IMR-90 (cell line): ENCODE measurements around the gene RSF1. TPM values are rescaled to one million over a fixed set of nuclear protein-coding genes. Genes with fewer than 3 reads are reported as not detected.

ENCODE experiments used
- ATAC-seq: fragments of 200-7000 bp; cut with Tn5 transposase; 2 replicates; pipeline ENCODE4 v1.9.1; 2020; ENCODE audit warnings: low read depth, mild to moderate bottlenecking, moderate library complexity
- BruUV-seq: library from RNA; stranded (reverse); fragments of 400-500 nt; replicated peaks from 2 replicates; lab custom pipeline; 2021; lab: Mats Ljungman, UMichigan
- CTCF ChIA-PET: fragments of 300-600 bp; formaldehyde crosslinking; extraction: SDS; loops from one replicate; lab custom pipeline; 2021; ENCODE audit warnings: antibody characterized with exemption; lab: Yijun Ruan, JAX
- POLR2A ChIA-PET: fragments of 300-600 bp; sonication (Branson Sonifier 250); formaldehyde crosslinking; loops from one replicate; lab custom pipeline; 2022; ENCODE audit warnings: antibody characterized with exemption; ENCODE audit not compliant: unreplicated experiment; lab: Charles Lee
- DNase-seq: peaks from one replicate; pipeline ENCODE4 v3.0.0; 2013
- H2AFZ ChIP-seq: replicated peaks from 2 replicates; pipeline ENCODE3; 2013; ENCODE audit warnings: low read length, mild to moderate bottlenecking; ENCODE audit not compliant: poor library complexity
- H2AK5ac ChIP-seq: 2 replicates; pipeline ENCODE4 v1.6.1; 2013; ENCODE audit warnings: low read depth, low read length, inconsistent platforms
- H2AK9ac ChIP-seq: replicated peaks from 2 replicates; pipeline ENCODE3; 2013; ENCODE audit warnings: mild to moderate bottlenecking, low read depth, low read length, moderate library complexity; ENCODE audit not compliant: poor library complexity
- H2BK120ac ChIP-seq: 2 replicates; pipeline ENCODE4 v1.6.1; 2013; ENCODE audit warnings: low read depth, low read length, inconsistent platforms
- H2BK15ac ChIP-seq: 3 replicates; pipeline ENCODE4 v1.6.1; 2013; ENCODE audit warnings: low read depth, low read length, inconsistent platforms
- H2BK20ac ChIP-seq: 2 replicates; pipeline ENCODE4 v1.6.1; 2013; ENCODE audit warnings: low read depth, mild to moderate bottlenecking, inconsistent platforms, low read length, moderate library complexity
- H2BK5ac ChIP-seq: 2 replicates; pipeline ENCODE4 v1.6.1; 2013; ENCODE audit warnings: mild to moderate bottlenecking, low read depth, low read length, inconsistent platforms; ENCODE audit not compliant: poor library complexity, severe bottlenecking
- H3K14ac ChIP-seq: replicated peaks from 2 replicates; pipeline ENCODE4 v1.6.1; 2013; ENCODE audit warnings: low read depth, low read length, inconsistent platforms
- H3K18ac ChIP-seq: 2 replicates; pipeline ENCODE4 v1.6.1; 2013; ENCODE audit warnings: low read depth, low read length, control low read depth
- H3K23ac ChIP-seq: 2 replicates; pipeline ENCODE4 v1.6.1; 2013; ENCODE audit warnings: low read depth, low read length, inconsistent platforms
- H3K27ac ChIP-seq: 2 replicates; pipeline ENCODE4 v1.5.1; 2013; ENCODE audit warnings: mild to moderate bottlenecking, control low read depth, low read length; ENCODE audit not compliant: insufficient read depth
- H3K27me3 ChIP-seq: 2 replicates; pipeline ENCODE4 v1.6.1; 2013; ENCODE audit warnings: low read length; ENCODE audit not compliant: control insufficient read depth, insufficient read depth
- H3K36me3 ChIP-seq: 2 replicates; pipeline ENCODE4 v1.6.1; 2013; ENCODE audit warnings: low read length, mixed read lengths; ENCODE audit not compliant: control insufficient read depth, insufficient read depth
- H3K4ac ChIP-seq: 2 replicates; pipeline ENCODE4 v1.6.1; 2013; ENCODE audit warnings: low read depth, low read length, inconsistent platforms
- H3K4me1 ChIP-seq: 2 replicates; pipeline ENCODE4 v1.6.1; 2013; ENCODE audit warnings: low read length, mixed read lengths; ENCODE audit not compliant: control insufficient read depth, insufficient read depth
- H3K4me2 ChIP-seq: 2 replicates; pipeline ENCODE4 v1.6.1; 2013; ENCODE audit warnings: low read depth, mild to moderate bottlenecking, control low read depth, low read length, moderate library complexity
- H3K4me3 ChIP-seq: 2 replicates; pipeline ENCODE4 v1.5.1; 2013; ENCODE audit warnings: low read depth, mild to moderate bottlenecking, control low read depth, low read length, moderate library complexity; ENCODE audit not compliant: insufficient read depth
- H3K56ac ChIP-seq: 2 replicates; pipeline ENCODE4 v1.6.1; 2013; ENCODE audit warnings: low read length, inconsistent platforms; ENCODE audit not compliant: insufficient read depth; ENCODE audit errors: extremely low read depth
- H3K79me1 ChIP-seq, 2 experiments: 2 replicates each; pipeline ENCODE4 v1.6.1; 2013; ENCODE audit warnings: low read length in 2 of 2, inconsistent platforms in 1 of 2, low read depth in 1 of 2
- H3K9ac ChIP-seq: 2 replicates; pipeline ENCODE4 v1.6.1; 2013; ENCODE audit warnings: low read depth, low read length, control low read depth
- H3K9me1 ChIP-seq: 2 replicates; pipeline ENCODE4 v1.6.1; 2013; ENCODE audit warnings: low read length, inconsistent platforms; ENCODE audit not compliant: insufficient read depth
- H3K9me3 ChIP-seq: 2 replicates; pipeline ENCODE4 v1.6.1; 2013; ENCODE audit warnings: low read length; ENCODE audit not compliant: control insufficient read depth, insufficient read depth
- H4K20me1 ChIP-seq: 2 replicates; pipeline ENCODE4 v1.6.1; 2013; ENCODE audit warnings: low read length, inconsistent platforms; ENCODE audit not compliant: insufficient read depth
- H4K5ac ChIP-seq: 2 replicates; pipeline ENCODE4 v1.6.1; 2013; ENCODE audit warnings: mild to moderate bottlenecking, low read depth, low read length, control low read depth
- H4K8ac ChIP-seq, 2 experiments: 2 replicates each; pipeline ENCODE4 v1.6.1; 2013; ENCODE audit warnings: low read depth in 2 of 2, low read length in 2 of 2, control low read depth in 1 of 2, inconsistent platforms in 1 of 2
- H4K91ac ChIP-seq: 2 replicates; pipeline ENCODE4 v1.6.1; 2013; ENCODE audit warnings: low read depth, low read length, inconsistent platforms; ENCODE audit not compliant: insufficient read depth
- BHLHE40 ChIP-seq: fragments of 150-350 bp; IDR thresholded peaks from 2 replicates; pipeline ENCODE4 v1.6.1; 2016; ENCODE audit warnings: mild to moderate bottlenecking, low read depth, low read length
- CHD1 ChIP-seq: IDR thresholded peaks from 2 replicates; pipeline ENCODE4 v1.6.1; 2012; ENCODE audit warnings: low read depth, low read length, improper control_type of control experiment
- CTCF ChIP-seq: conservative IDR thresholded peaks from 2 replicates; pipeline ENCODE4 v1.5.1; 2012; ENCODE audit warnings: mild to moderate bottlenecking, low read depth, low read length, improper control_type of control experiment
- ELK1 ChIP-seq: fragments of 150-350 bp; IDR thresholded peaks from 2 replicates; pipeline ENCODE4 v1.6.1; 2016; ENCODE audit warnings: low read depth, mild to moderate bottlenecking, low read length, moderate library complexity, borderline replicate concordance
- MAFK ChIP-seq: IDR thresholded peaks from 2 replicates; pipeline ENCODE4 v1.6.1; 2012; ENCODE audit warnings: low read depth, low read length, improper control_type of control experiment
- MAZ ChIP-seq: IDR thresholded peaks from 2 replicates; pipeline ENCODE4 v1.6.1; 2012; ENCODE audit warnings: low read depth, mild to moderate bottlenecking, low read length, improper control_type of control experiment, moderate library complexity, borderline replicate concordance
- MXI1 ChIP-seq: IDR thresholded peaks from 2 replicates; pipeline ENCODE4 v1.6.1; 2012; ENCODE audit warnings: low read depth, mild to moderate bottlenecking, low read length, moderate library complexity, borderline replicate concordance
- NFE2L2 ChIP-seq: fragments of 150-350 bp; IDR thresholded peaks from 2 replicates; pipeline ENCODE4 v1.6.1; 2016; ENCODE audit warnings: low read depth, mild to moderate bottlenecking, low read length
- POLR2A ChIP-seq: IDR thresholded peaks from 2 replicates; pipeline ENCODE4 v1.6.1; 2012; ENCODE audit warnings: mild to moderate bottlenecking, low read depth, low read length
- RAD21 ChIP-seq: IDR thresholded peaks from 2 replicates; pipeline ENCODE4 v1.6.1; 2012; ENCODE audit warnings: low read length, improper control_type of control experiment
- RCOR1 ChIP-seq: IDR thresholded peaks from 2 replicates; pipeline ENCODE4 v1.6.1; 2012; ENCODE audit warnings: mild to moderate bottlenecking, low read length, improper control_type of control experiment; ENCODE audit not compliant: insufficient replicate concordance
- RFX5 ChIP-seq: IDR thresholded peaks from 2 replicates; pipeline ENCODE4 v1.8.0; 2012; ENCODE audit warnings: low read depth, mild to moderate bottlenecking, low read length, moderate library complexity
- USF2 ChIP-seq: fragments of 150-350 bp; IDR thresholded peaks from 2 replicates; pipeline ENCODE4 v1.6.1; 2017; ENCODE audit warnings: mild to moderate bottlenecking, antibody characterized with exemption, low read length, low read depth
- WGBS, 2 experiments: methylation state at CpG; one replicate each; pipeline versions ENCODE4 v1.1.5 to v1.1.7; 2013; ENCODE audit warnings: missing lambda C conversion rate in 2 of 2; ENCODE audit not compliant: insufficient read length in 1 of 2; ENCODE audit errors: extremely low coverage in 2 of 2; 5-methylcytosine and 5-hydroxymethylcytosine counted together
- dilution Hi-C: fragments of 300-500 bp; cut with HindIII; formaldehyde crosslinking; loops from one replicate; pipeline ENCODE4 v1.14.3; 2018; ENCODE audit warnings: low sequenced_read_pairs; ENCODE audit not compliant: unreplicated experiment
- in situ Hi-C: fragments of 300-500 bp; cut with MboI; formaldehyde crosslinking; loops from 3 replicates; pipeline ENCODE4 v1.14.3; 2019; ENCODE audit warnings: low sequenced_read_pairs, inconsistent platforms, mixed read lengths
- intact Hi-C: fragments of 100-400 bp; cut with micrococcal nuclease; formaldehyde crosslinking; loops from 2 replicates; pipeline ENCODE4 v1.10.0; 2022
- polyA plus RNA-seq, 3 experiments: library from polyadenylated mRNA; depleted of rRNA; stranded (reverse); fragments of >200 nt; gene quantifications; 2 replicates each; pipeline ENCODE4 v1.2.3, GENCODE V29; 2012; ENCODE audit warnings: low replicate concordance in 1 of 3
- total RNA-seq: library from RNA; depleted of rRNA; stranded (reverse); fragments of >200 nt; gene quantifications from 2 replicates; pipeline ENCODE4 v1.2.3, GENCODE V29; 2012

The RSF1 gene
- total and polyA plus RNA-seq, 2 of the 4 experiments (the other 2 are of a cell fraction): 13.9 to 18.5 TPM

- ChIA-PET POLR2A (no interaction called here), CTCF (no interaction called here)
- no peaks in the 10 kb centered on the region for H3K9me1 ChIP-seq
- no peak overlapping the region for H2AFZ ChIP-seq
- TF ChIP-seq CTCF (no peak), CHD1 (no peak), MAZ (no peak), MXI1 (no peak), NFE2L2 (no peak), RCOR1 (no peak), RAD21 (no peak), MAFK (no peak), ELK1 (no peak), BHLHE40 (no peak), POLR2A (no peak), RFX5 (no peak), USF2 (no peak)
- H3K56ac ChIP-seq: no peak overlapping the region
- no peak overlapping the region for H3K23ac ChIP-seq
- H2BK15ac ChIP-seq: no peak overlapping the region
- H3K27me3 ChIP-seq: no peaks in the 10 kb centered on the region
- no peak overlapping the region for H3K27ac ChIP-seq
- no peak overlapping the region for H3K4me2 ChIP-seq
- WGBS, 2 experiments: no CpG with 5 or more reads among the region's 3 CpGs
- H2AK5ac ChIP-seq: no peak overlapping the region
- dilution Hi-C loops: no loop called here
- H4K5ac ChIP-seq: no peak overlapping the region
- H3K4me1 ChIP-seq: peaks cover 2% of the 10 kb centered on the region; the same call in 1 of the 2 replicates
- H2AK9ac ChIP-seq: no peak overlapping the region
- intact Hi-C loops: no loop called here
- H2BK120ac ChIP-seq: no peak overlapping the region
- H3K9ac ChIP-seq: no peak overlapping the region
- BruUV-seq: no TSS peak
- no peak overlapping the region for H2BK5ac ChIP-seq
- in situ Hi-C loops: no loop called here
- H3K14ac ChIP-seq: no peak overlapping the region
- no peak overlapping the region for H2BK20ac ChIP-seq
- H4K8ac ChIP-seq: no peak overlapping the region
- peaks cover 7% of the 10 kb centered on the region for H3K36me3 ChIP-seq
- no peak overlapping the region for H3K18ac ChIP-seq
- no peaks in the 10 kb centered on the region for H3K9me3 ChIP-seq
- H4K91ac ChIP-seq: no peak overlapping the region
- H3K79me1 ChIP-seq: peaks cover 11 to 14% of the 10 kb centered on the region in 2 experiments
- peaks cover 3% of the 10 kb centered on the region; the same call in 1 of the 2 replicates for H4K20me1 ChIP-seq
- DNase-seq: no peak
- no peak overlapping the region for H3K4me3 ChIP-seq
- ATAC-seq: no peak
- H3K4ac ChIP-seq: no peak overlapping the region
These were observed 116.5 kb downstream of the RSF1 start for GRCh38 chr11:77704029-77704428.
